Measurements from ENCODE around the gene GOLGA8S. TPM values are rescaled to one million over a fixed set of nuclear protein-coding genes. Genes with fewer than 3 reads are reported as not detected.
"Not testable (repeated sequence)": the region's sequence is repeated elsewhere in the genome, so short reads cannot be mapped to it uniquely, and the experiment has no call there.

Gene GOLGA8S, protein sequence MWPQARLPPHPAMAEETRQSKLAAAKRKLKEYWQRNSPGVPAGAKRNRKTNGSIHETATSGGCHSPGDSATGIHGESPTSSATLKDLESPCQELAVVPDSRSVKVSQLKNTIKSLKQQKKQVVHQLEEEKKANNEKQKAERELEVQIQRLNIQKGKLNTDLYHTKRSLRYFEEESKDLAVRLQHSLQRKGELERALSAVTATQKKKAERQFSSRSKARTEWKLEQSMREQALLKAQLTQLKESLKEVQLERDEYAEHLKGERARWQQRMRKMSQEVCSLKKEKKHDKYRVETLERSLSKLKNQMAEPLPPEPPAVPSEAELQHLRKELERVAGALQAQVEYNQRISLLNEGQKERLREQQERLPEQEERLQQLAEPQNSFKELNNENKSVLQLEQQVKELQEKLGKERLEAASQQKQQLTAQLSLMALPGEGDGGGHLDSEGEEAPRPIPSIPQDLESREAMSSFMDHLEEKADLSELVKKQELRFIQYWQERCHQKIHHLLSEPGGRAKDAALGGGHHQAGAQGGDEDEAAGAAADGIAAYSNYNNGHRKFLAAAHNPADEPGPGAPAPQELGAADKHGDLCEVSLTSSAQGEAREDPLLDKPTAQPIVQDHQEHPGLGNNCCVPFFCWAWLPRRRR
- total RNA-seq: under 1 TPM in 1 of 2 experiments, not detected in 1; 0.18 TPM

GRCh38 chr15:23354448-23354847, at the start of gene GOLGA8S:
Gene GOLGA8S (plus strand): TSS chr15:23354748. CDS start chr15:23354810, 62 bp downstream.
- H3K36me3 Mint-ChIP-seq, H3K27ac Mint-ChIP-seq, DNase-seq, H3K4me1 Mint-ChIP-seq, H3K27me3 Mint-ChIP-seq, H3K4me3 Mint-ChIP-seq, H3K9me3 Mint-ChIP-seq: not testable (repeated sequence)

GRCh38 chr15:23304805-23305204, 49.7 kb upstream of the GOLGA8S start:
- H3K27me3 Mint-ChIP-seq: not testable (repeated sequence)
- peak overlapping the region; percentile 28 for H3K27ac Mint-ChIP-seq

DNA sequence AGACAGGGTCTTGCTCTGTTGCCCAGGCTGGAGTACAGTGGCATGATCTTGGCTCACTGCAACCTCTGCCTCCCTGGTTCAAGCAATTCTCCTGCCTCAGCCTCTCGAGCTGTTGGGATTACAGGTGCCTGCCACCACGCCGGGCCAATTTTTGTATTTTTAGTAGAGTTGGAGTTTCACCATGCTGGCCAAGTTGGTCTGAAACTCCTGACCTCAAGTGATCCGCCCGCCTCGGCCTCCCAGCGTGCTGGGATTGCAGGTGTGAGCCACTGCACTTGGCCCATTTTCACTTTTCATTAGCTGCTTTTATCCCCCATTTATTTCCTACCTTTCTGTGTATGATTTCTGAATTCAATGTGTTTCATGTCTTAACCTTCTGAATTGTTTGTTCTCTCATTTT, 48.6 kb upstream of the GOLGA8S start:
- Mint-ChIP-seq H3K4me1 (peaks cover 13% of the 10 kb centered on the region), H3K36me3 (peaks cover 19% of the 10 kb centered on the region)
- not testable (repeated sequence) for H3K27ac Mint-ChIP-seq, H3K9me3 Mint-ChIP-seq, H3K4me3 Mint-ChIP-seq, DNase-seq, H3K27me3 Mint-ChIP-seq

More at GRCh38 chr15:23304805-23305204, 49.7 kb upstream of the GOLGA8S start:
- H3K9me3 Mint-ChIP-seq, DNase-seq: not testable (repeated sequence)
- peak overlapping the region; percentile 93 for H3K4me3 Mint-ChIP-seq
- H3K36me3 Mint-ChIP-seq: peaks cover 18% of the 10 kb centered on the region
- H3K4me1 Mint-ChIP-seq: peaks cover 13% of the 10 kb centered on the region

DNA sequence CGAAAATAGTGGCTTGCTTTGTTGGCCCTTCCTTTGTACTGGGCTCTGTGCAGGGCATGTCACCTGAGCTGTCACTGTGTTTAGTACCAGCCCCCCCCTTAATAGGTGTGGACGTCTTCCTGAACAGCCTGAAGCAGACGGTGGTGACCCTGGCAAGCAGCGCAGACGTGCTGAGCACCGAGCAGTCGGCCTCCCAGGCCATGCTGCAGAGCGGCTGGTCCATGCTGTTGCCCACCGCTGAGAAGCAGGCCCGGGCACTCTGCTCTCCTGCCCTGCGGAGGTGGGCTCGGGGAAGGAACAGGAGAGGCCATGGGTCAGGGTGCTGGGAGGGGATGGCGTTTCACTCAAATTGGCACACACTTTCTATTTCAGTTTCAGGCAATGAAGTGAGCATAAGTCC, 43.3 kb upstream of the GOLGA8S start:
- not testable (repeated sequence) for H3K4me1 Mint-ChIP-seq, H3K9me3 Mint-ChIP-seq, DNase-seq, H3K4me3 Mint-ChIP-seq, H3K27ac Mint-ChIP-seq, H3K27me3 Mint-ChIP-seq
- H3K36me3 Mint-ChIP-seq: peaks cover 17% of the 10 kb centered on the region

DNA sequence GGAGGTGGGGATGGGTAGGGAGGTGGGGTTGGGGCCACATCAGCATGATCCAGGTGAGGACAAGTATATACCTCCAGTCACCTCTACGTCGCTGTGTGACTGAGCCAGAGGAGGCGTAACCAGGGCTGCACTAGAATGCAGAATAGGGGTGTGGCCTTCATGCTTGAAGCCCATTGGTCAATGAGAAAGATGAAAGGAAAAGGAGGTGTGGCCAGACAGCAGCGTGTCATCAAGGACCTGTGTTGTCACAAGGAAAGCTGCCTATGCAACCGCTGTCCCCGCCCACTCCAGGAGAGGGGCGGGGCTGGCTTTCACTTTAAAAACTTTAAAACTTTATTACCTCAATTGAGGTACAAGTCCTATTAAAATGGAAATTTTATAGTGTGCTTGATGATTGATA, 20.5 kb upstream of the GOLGA8S start, which contains the start of gene GOLGA6L26:
GOLGA6L26 (minus strand) TSS at position 101 of the 400 bp plus-strand sequence; CDS start at position 40, 61 bp downstream.
- not testable (repeated sequence) for DNase-seq, H3K27ac Mint-ChIP-seq, H3K9me3 Mint-ChIP-seq, H3K4me3 Mint-ChIP-seq, H3K36me3 Mint-ChIP-seq, H3K4me1 Mint-ChIP-seq, H3K27me3 Mint-ChIP-seq

DNA sequence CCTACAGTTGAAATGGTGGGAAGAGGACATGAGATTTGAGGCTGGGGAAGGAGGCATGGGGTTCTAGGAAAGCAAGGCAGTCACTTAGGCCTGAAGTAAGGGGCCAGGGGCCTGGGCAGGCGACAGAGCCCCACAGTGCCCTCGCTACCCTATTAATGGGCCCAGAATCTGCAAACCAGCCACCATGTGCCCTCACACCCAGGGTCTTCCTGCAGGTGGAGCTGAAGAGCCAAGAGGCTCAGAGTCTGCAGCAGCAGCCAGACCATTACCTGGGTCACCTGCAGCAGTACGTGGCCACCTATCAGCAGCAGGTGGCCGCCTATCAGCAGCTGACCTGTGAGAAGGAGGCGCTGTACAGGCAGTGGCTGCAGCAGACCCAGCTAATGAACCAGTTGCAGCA, 8.1 kb downstream of the GOLGA8S start:
- not testable (repeated sequence) for DNase-seq, H3K27ac Mint-ChIP-seq, H3K9me3 Mint-ChIP-seq, H3K4me3 Mint-ChIP-seq, H3K27me3 Mint-ChIP-seq, H3K36me3 Mint-ChIP-seq, H3K4me1 Mint-ChIP-seq

DNA sequence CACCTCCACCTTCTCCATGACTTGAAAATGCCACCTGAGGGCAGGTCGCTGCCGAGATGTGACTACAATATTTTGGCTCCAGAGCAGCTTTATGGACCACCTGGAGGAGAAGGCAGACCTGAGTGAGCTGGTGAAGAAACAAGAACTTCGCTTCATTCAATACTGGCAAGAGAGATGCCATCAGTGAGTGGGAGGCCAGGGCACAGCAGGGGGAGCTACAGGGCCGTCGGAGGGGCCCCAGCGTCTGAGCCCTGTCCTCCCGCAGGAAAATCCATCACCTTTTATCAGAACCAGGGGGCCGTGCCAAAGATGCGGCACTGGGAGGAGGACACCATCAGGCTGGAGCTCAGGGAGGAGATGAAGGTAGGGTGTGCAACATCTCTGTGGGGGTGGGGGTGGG, 9.7 kb downstream of the GOLGA8S start:
- DNase-seq, H3K27ac Mint-ChIP-seq: not testable (repeated sequence)

GRCh38 chr15:23370578-23370977, 16.0 kb downstream of the GOLGA8S start:
- Mint-ChIP-seq H3K9me3 (no peaks in the 10 kb centered on the region), H3K27me3 (no peaks in the 10 kb centered on the region), H3K4me1 (no peaks in the 10 kb centered on the region), H3K27ac (no peak overlapping the region), H3K4me3 (no peak overlapping the region), H3K36me3 (no peaks in the 10 kb centered on the region)
- DNase-seq: no peak

More for the DNA sequence above, 9.7 kb downstream of the GOLGA8S start:
- not testable (repeated sequence) for H3K4me3 Mint-ChIP-seq, H3K36me3 Mint-ChIP-seq, H3K4me1 Mint-ChIP-seq, H3K9me3 Mint-ChIP-seq, H3K27me3 Mint-ChIP-seq

GRCh38 chr15:23371134-23371533, 16.6 kb downstream of the GOLGA8S start:
- H3K9me3 Mint-ChIP-seq, DNase-seq, H3K27me3 Mint-ChIP-seq, H3K4me1 Mint-ChIP-seq, H3K27ac Mint-ChIP-seq, H3K4me3 Mint-ChIP-seq, H3K36me3 Mint-ChIP-seq: not testable (repeated sequence)

GRCh38 chr15:23371868-23372267, 17.3 kb downstream of the GOLGA8S start:
- H3K4me3 Mint-ChIP-seq, DNase-seq, H3K27ac Mint-ChIP-seq, H3K27me3 Mint-ChIP-seq, H3K9me3 Mint-ChIP-seq, H3K4me1 Mint-ChIP-seq, H3K36me3 Mint-ChIP-seq: not testable (repeated sequence)

- DNase-seq: no peak
- no peaks in the 10 kb centered on the region for H3K4me1 Mint-ChIP-seq
These were observed 17.7 kb downstream of the GOLGA8S start for GRCh38 chr15:23372284-23372683.

GRCh38 chr15:23372891-23373600, 18.5 kb downstream of the GOLGA8S start:
- H3K36me3 Mint-ChIP-seq, H3K4me1 Mint-ChIP-seq, DNase-seq: not testable (repeated sequence)

More at GRCh38 chr15:23372284-23372683, 17.7 kb downstream of the GOLGA8S start:
- Mint-ChIP-seq H3K36me3 (no peaks in the 10 kb centered on the region), H3K27me3 (no peaks in the 10 kb centered on the region), H3K9me3 (no peaks in the 10 kb centered on the region), H3K27ac (no peak overlapping the region), H3K4me3 (no peak overlapping the region)

DNA sequence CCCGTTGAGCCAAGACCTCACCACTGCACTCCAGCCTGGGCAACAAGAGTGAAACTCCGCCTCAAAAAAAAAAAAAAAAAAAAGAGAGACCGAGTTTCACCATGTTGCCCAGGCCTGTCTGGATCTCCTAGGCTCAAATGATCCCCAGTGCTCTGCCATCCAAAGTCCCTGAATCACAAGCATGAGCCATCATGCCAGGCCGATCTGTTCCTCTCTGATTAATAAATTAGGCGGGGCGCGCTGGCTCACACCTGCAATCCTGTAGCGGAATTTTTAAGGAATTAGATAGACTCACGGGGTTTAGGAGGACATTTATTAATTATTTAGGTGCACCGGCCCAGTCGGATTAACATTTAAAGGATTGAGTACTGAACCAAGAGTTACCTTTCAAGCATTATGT, 19.7 kb downstream of the GOLGA8S start:
- DNase-seq, H3K4me3 Mint-ChIP-seq, H3K9me3 Mint-ChIP-seq, H3K36me3 Mint-ChIP-seq, H3K27ac Mint-ChIP-seq, H3K27me3 Mint-ChIP-seq, H3K4me1 Mint-ChIP-seq: not testable (repeated sequence)

More at GRCh38 chr15:23372891-23373600, 18.5 kb downstream of the GOLGA8S start:
- H3K27me3 Mint-ChIP-seq, H3K9me3 Mint-ChIP-seq, H3K27ac Mint-ChIP-seq, H3K4me3 Mint-ChIP-seq: not testable (repeated sequence)

DNA sequence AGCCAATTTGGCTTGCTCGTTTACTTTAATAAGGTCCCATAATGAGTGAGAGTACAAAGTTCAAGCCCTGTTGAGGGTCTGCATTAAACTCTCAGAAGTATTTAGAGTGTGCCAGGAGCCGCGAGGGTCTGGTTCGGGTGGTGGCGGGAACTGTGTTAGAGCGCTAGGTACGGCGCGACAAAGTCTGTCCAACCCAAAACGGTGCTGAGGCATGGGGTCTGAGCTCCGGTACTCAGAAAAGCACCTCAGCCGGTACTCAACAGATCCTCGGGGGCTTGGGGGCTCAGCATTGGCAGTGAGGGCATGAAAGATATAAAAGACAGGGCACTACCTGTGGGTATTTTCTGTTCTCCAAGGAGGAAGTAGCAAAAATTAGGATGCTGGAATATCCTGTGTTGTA, 24.4 kb downstream of the GOLGA8S start:
- not testable (repeated sequence) for H3K36me3 Mint-ChIP-seq, H3K27me3 Mint-ChIP-seq, H3K9me3 Mint-ChIP-seq, H3K27ac Mint-ChIP-seq, H3K4me1 Mint-ChIP-seq, H3K4me3 Mint-ChIP-seq, DNase-seq

- H3K27me3 Mint-ChIP-seq, H3K4me3 Mint-ChIP-seq, H3K36me3 Mint-ChIP-seq, H3K4me1 Mint-ChIP-seq, DNase-seq, H3K27ac Mint-ChIP-seq, H3K9me3 Mint-ChIP-seq: not testable (repeated sequence)
These were observed 26.2 kb downstream of the GOLGA8S start for GRCh38 chr15:23380700-23381099.

Measured in activated naive CD8-positive, alpha-beta T cell treated with anti-CD3 and anti-CD28 coated beads for 36 hours (primary cell).